T-helper 9 cell (primary cell): Measurements from ENCODE around the gene RALGAPB.
"Not testable (repeated sequence)": the region's sequence is repeated elsewhere in the genome, so short reads cannot be mapped to it uniquely, and the experiment has no call there.

ENCODE experiments used
- DNase-seq: peaks from one replicate; pipeline ENCODE4 v3.0.0-alpha.2; 2020

The RALGAPB gene

DNA sequence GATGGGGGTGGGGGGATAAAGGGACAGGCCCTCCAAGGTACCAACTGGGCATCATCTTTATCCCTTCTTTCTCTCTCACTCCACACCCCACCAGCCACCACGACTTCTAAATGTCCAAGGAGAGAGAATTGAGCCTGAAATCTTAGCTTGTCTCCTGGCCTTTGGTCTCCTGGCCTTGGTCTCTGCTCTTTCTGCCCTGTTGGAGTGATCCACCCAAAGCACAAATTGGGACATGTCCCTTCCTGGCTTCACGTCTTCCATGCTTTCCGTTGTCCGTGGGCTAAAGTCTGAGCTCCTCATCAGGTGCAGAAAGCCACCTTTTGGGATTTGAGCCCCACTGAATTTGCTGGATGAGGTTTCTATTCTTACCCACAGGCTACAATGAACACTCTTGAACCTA lies 116.7 kb downstream of the RALGAPB start:
- no peak for DNase-seq

DNA sequence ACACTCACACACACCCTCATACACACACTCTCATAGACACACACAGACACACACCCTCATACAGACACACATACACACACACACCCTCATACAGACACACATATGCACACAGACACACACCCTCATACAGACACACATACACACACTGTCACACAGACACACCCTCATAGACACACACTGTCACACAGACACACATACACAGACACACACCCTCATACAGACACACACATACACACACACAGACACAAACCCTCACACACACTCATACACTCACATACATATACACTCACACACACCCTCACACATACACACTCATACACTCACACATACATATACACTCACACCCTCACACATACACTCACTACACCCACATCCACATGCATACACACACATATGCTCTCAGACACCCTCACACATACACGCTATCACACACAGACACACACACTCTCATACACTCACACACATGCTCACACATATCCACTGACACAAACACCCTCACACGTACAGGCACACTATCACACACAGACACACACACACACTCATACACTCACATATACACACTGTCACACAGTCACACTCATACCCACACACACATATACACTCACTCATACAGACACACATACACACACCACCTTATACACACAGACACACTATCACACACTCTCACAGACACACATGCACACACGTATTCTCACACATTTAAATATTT lies 117.5 kb downstream of the RALGAPB start:
- DNase-seq, result no peak

DNA sequence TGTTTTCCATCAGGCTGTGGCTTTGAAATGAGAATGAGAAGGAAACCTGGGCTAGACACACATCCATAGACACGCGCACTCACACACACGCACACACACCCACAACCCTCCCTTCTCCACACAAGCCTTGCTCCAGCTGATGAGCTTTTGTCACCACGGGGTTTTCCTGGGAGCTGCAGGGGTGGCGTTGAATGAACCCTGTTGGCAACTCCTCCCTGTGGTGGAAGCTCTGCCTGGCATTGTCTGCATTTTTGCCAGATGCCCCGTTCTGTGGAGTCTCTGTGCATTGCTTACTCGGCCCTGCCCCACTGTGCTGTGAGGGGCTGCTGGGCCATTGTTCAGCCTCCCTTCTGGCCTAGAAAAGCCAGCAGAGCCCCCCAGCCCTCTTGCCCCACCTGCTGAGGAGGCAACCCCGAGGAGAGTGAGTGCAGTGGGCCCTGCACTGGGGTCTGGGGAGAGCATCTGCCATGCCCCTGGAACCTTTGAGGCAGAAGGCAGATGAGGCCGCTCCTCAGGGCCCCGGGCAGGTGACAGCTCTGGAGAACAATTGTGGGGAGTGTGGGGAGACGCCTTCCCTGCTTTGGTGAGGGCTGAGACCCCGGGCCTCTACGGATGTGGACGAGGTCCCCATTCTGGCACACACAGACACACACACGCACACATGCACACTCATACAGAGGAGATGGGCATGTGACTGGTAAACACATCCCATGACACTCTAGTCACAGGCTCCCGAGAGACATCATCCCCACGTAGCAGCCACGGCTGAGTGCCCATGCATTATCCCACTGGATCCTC lies 118.2 kb downstream of the RALGAPB start:
- DNase-seq, result no peak

DNA sequence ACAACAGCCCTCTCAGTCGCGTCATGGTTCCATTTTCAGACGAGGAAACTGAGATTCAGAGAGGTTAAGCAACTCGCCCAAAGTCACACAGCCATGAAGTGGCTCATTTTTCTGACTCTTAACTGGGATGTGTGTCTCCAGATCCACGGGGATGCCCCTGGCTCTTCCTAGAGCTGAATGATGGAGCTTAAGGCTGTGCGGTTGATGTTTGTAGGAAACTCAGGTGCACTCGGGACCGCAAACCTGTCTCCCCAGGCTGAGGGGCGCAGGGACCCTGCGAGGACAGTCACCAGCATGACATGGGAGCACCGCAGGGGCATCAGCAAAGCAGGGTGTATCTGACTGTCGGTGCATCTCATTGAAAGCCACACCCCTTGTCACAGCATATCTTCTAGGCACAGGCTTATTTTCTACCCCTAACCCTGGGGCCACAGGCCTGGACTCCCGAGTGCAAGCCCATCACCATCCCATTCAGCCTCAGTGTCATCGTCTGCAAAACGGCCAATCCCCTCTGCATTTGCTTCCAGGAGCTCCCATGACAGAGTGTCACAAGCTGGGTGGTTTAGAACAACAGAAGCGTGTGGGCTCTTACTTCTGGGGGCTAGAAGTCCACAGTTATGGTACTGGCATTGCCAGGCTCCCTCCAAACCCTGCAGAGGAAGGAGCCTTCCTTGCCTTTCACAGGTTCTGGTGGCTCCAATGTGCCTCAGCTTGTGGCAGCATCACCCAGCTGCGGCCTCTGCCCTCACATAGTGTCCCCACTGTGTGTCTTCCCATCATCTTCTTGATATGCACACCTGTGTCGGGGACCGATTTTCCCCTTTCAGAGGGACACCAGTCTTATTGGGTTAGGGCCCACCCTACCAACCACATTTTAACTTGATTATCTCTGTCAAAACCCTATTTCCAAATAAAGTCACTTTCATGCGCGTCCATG lies 119.1 kb downstream of the RALGAPB start:
- no peak for DNase-seq

DNA sequence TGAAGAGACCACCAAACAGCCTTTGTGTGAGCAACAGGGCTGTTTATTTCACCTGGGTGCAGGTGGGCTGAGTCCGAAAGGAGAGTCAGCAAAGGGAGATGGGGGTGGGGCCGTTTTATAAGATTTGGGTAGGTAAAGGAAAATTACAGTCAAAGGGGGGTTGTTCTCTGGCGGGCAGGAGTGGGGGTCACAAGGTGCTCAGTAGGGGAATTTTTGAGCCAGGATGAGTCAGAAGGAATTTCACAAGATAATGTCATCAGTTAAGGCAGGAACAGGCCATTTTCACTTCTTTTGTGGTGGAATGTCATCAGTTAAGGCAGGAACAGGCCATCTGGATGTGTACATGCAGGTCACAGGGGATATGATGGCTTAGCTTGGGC lies 119.8 kb downstream of the RALGAPB start:
- DNase-seq, result not testable (repeated sequence)

DNA sequence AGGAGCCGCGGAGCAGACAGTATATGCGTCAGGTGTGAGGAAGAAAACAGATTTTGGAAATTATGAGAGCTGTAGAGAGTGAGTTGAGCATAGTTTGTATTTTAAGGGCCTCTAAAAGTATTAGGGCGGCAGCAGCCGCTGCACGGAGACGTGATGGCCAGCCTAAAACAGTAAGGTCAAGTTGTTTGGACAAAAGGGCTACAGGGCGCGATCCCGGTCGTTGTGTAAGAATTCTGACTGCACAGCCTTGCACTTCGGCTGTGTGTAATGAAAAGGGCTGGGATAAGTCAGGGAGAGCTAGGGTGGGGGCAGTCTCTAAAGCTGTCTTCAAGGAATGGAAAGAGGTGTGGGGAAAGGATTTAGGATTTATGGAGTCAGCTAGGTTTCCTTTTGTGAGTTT lies 121.6 kb downstream of the RALGAPB start:
- DNase-seq, result not testable (repeated sequence)

DNA sequence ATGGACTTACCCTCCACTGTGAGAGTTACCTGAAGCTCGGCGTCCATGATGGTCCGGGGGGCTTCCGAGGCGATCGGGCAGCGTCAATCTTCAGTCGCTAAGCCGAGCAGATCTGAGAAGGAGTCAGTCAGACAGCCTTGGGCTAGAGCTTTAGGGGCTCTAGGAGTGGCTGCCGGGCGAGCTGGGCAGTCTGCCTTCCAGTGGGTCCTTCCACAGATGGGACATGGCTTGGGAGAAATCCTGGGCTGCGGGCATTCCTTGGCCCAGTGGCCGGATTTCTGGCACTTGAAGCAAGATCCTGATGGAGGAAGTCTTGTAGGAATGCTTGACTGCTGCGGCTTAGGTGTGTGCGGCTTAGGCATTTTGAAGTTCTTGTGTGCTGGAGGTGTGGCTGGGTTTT lies 123.2 kb downstream of the RALGAPB start:
- not testable (repeated sequence) for DNase-seq

DNA sequence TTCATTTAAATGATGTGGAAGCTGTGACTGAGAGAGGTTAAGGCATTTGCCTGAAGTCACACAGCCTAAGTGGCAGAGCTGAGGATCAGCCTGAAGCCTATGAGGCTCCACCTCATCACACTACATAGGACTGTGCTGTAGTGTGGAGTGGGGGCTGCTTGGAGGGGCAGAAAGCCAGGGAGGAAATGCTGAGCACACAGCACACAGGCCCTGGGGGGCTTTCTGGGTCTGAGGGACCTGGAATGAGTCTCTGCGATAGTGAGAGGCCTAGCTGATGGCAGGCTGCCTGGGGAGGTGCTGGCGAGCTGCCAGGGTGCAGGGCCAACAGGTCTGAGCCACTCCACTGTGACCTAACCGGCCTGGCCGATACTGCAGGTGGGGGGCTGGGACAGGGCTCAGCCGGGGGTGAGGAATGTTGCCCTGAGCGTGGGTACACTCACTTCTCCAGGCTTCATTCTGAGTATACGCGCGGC lies 126.8 kb downstream of the RALGAPB start:
- no peak for DNase-seq

DNA sequence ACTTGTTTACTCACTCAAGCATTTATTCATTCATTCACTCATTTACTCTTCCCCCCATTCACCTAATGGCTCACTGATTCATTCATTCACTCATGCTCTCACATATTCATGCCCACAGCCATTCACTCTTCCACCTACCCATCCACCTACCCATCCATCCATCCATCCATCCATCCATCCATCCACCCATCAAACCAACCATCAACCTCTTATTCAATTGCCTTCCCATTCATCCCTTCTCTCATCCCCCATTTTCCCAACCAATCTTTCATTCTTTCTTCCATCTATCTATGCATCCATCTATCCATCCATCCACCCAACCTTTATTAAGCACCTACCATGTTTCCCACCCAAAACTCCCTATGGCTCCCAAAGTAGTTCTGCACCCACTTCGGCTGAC lies 127.4 kb downstream of the RALGAPB start:
- DNase-seq, result no peak

DNA sequence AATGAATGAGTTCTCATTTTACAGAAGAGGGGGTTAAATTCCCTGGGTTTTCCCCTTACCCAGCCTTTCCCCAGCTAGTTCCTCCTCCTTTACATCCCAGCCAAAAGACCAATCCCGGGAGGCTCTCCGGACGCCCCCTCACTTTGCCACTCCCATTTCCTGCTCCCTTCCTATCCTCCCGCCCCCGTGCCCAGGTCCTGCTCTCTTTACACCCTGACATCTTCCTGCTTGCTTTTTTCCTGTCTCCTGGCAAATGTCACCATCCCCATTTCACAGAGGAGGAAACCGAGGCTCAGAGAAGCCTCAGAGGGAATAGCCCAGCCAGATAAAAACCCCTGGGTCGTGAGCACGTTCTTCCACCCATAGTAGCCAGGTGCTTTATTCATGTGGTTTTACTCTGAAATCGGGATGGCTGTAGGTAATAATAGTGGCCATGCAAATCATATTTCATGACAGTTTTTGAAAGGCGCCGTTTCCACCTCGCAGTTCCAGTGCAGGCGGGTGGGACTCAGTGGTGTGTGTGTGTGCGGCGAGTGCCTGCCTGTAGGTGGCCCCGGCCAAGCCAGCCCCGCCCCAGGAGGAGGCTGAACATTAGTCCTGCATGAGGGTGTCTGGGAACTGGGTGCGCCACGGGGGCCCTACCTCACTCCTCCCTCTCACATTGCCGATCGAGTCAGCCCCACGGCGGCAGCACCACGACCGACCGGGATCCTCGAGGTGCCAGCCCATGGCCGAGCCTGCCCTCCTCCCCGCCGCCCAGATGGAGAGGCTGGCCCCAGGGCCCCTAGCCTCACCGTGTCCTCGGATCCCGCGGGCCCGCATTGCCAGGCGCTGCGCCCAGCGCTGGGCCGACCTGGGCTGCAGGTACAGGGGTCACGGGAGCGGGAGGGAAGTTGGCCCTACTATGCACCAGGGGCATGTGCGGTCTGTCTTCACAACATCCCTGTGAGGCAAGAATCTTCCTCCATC lies 128.9 kb downstream of the RALGAPB start, which contains the start of gene ARHGAP40:
TSS of gene ARHGAP40 (plus strand) at position 594 of the 969 bp plus-strand sequence.
- no peak for DNase-seq

DNA sequence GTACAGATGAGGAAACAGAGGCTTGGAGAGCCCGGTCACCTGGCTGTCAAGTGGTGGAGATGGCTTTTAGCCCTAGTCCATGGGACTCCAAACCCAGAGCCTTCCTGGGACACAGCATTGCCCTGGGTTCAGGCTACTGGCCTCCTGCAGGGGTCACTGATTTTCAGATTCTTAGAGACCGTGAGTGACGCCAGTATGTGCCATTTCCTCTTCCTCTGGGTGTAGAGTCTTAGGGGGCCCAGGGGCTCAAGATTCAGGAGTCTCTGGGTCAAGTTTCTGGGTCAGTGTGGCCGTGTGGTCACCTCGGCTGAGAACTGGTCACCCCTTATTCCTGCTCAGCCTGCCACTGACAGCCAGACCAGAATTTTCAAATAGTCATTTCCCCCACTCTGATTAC lies 129.5 kb downstream of the RALGAPB start:
- DNase-seq, result no peak

DNA sequence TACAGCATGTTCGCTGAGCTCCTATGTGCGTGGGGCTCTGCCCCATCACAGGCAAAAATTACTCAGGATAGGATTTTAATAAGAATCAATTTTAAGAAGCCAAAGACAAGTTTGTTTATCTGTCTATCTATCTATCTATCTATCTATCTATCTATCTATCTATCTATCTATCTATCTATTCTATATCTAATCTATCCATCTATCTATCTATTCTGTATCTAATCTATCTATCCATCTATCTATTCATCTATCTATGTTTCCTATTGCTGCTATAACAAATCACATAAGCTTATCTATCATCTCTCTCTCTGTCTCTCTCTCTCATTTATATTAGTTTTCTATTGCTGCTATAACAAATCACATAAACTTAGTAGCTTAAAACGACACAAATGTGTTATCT lies 130.6 kb downstream of the RALGAPB start:
- no peak for DNase-seq

DNA sequence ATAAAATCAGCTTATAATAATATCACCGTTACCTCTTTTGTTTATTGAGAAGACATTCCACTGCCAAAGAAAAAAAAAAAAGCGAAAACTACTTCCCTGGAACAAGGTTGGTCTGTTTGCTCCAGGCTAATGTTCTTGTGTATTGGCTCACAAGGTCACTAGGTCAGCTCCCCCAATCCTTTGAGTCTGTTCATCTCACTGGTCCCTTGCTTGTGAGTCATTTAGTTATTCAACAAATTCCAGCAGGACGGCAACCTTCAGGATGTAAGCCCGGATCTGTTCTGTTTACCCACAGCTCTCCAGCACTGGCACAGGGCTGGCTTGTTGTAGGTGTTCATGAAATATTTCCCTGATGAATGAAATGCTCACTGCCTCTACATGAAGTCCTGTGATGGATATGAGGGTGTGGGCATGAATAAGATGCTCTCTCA lies 132.2 kb downstream of the RALGAPB start:
- no peak for DNase-seq

DNA sequence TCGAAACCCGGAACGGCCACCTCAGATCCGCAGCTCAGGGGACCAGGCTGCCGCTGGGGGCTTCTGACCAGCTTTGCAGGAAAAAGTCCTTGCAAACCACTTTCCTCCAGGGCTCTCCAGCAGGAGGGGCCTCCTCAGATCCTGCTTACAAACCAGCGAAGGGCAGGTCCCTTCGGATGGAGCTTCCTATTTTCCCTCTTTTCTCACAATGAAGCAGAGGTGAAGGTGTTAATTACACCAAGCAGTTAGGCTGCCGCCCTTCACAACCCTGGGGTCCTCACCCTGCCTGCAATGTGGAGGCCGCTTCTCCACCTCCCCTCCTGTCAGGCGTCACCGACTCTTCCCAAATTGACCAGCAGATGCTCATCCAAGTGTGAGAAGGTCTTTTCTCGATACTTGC lies 134.7 kb downstream of the RALGAPB start:
- no peak for DNase-seq

DNA sequence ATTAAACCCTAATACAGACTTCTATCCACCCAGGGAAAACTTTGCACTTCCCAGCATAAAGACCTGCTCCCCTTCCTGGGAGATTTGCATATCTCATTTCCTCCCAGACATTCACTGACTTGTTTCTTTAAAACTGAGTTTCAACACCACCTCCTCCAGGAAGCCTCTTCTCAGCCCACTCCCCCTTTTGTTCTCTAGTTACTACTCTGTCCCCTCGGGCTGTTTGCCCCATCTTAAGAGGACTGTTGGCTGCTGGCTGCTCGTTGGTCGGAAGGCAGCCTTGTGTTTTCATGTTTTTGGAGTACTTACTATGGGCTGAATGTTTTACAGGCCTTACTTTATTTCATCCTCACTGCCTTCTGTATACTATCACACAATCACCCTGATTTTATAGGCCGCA lies 135.5 kb downstream of the RALGAPB start:
- DNase-seq, result no peak

DNA sequence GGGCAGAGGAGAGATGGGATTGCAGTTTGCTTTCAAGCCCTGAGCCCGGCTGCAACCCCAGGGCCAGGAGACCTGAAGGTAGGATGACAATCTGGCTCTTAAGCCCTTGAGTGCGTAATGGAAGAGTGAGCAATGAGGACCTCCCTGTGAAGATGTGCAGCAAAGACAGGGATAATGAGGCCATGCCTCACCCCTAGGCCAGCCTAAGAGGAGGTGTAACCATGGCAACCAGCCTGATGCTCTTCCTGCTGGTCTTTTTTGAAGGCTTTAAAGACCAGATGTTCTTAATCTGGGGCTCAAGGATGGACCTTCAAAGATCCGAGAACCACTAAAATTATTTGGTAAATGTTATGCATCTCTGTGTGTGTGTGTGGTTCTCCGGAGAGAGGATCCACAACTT lies 137.2 kb downstream of the RALGAPB start:
- DNase-seq, result no peak

DNA sequence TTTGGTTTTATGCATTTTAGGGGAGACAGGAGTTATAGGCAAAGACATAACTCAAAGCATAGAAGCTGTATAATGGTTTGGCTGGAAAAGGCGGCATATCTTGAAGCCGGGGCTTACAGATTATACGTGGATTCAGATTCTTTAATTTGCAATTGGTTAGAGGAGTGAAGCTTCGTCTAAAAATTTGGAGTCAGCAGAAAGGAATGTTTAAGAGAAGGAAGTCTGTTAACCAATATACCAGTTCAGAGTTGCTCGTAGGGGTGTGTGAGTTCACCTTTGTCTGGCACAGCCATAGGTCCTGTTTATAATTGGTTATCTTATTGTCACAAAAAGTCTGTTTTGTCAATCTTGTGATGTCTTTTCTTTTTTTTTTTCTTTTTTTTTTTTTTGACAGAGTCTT lies 137.9 kb downstream of the RALGAPB start:
- no peak for DNase-seq

DNA sequence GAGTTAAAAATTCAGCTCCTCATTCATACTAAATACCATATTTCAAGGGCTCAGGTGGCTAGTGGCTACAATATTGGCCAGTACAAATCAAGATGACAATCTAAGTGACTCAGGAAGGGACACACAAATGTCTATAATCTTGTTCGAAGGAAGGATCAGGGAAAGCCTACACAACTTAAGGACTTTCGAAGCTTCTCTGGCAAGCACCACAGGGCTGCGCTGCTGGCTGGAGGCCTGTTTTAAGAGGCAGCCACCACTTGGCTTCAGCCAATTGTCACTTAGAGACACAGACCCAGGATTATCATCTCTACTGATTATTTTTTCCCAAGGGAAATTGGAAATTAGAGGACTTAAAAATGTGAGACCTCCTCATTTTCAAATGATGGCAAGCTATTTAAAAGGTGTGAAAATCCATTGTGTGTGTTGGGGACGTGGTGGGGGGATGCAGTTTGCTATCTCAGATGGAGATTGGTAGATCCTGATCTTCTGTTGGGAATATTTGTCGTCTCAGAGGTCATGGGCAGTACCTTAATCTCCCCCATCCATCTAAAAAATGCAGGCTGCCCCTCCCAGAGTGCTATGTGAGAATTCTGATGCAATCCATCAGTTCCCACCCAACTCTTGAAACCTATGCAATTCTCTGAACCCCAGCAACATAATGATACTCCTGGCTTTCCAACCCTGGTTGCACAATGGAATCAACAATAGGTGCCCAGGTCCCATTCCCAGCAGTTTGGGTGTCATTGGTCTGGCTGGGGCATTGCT lies 140.3 kb downstream of the RALGAPB start:
- DNase-seq, result no peak

DNA sequence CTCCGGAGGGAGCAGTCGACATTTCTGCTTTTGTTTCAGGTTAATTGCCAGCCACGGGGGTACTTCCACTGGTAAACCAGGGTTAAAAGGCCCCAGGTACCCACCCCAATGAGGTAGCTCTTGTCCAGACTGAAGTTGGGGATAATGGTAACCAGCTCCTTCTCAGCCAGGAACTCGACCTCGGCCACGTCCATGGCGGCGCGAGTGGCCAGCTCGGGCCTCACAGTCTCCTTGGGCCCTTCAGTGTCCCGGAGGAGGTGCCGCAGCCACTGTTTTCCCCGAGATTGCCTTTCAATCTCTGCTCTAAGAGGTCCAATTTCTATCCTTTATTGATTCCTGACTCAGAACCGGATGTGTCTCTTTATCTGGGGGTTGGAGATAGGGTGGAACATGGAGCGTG lies 142.6 kb downstream of the RALGAPB start:
- DNase-seq, result no peak

DNA sequence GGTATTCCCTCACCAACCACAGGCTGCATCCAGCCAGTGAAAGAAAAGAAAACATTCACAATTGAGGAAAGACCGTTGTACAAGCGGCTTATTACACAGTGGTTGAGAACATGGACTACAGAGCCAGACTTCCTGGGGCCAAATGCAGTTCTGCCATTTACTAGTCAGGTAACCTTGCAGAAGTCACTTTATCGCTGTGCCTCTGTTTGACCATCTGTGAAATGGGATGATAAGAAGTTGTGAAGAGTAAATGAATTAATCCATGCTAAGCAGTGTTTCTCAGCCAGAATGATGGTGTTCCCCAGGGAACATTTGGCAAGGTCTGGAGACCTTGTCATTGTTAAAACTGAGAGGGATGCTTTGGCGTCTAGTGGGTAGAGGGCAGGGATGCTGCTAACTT lies 143.8 kb downstream of the RALGAPB start:
- DNase-seq, result no peak
